Hepatocyte (in vitro differentiated cells): ENCODE results near the gene GATA5. TPM values are rescaled to one million over a fixed set of nuclear protein-coding genes. Genes with fewer than 3 reads are reported as not detected.

Experiments used
- DNase-seq: peaks from one replicate; pipeline ENCODE4 v3.0.0-alpha.2; 2016; ENCODE audit warnings: low spot score
- H2AFZ ChIP-seq: fragments of 200-600 bp; sonication (generic); 2 replicates; pipeline ENCODE4 v1.6.0; 2016; ENCODE audit warnings: antibody characterized with exemption, mild to moderate bottlenecking
- H3K27ac ChIP-seq: fragments of 200-600 bp; sonication (generic); 2 replicates; pipeline ENCODE4 v1.5.1; 2016; ENCODE audit warnings: mild to moderate bottlenecking
- H3K27me3 ChIP-seq: fragments of 200-600 bp; sonication (generic); 2 replicates; pipeline ENCODE4 v1.6.1; 2016
- H3K36me3 ChIP-seq: fragments of 200-600 bp; sonication (generic); replicated peaks from 2 replicates; pipeline ENCODE4 v1.5.1; 2016; ENCODE audit warnings: low read depth; ENCODE audit not compliant: insufficient read depth
- H3K4me1 ChIP-seq: fragments of 200-600 bp; sonication (generic); 2 replicates; pipeline ENCODE4 v1.5.1; 2016; ENCODE audit warnings: mild to moderate bottlenecking, moderate library complexity; ENCODE audit not compliant: insufficient read depth
- H3K4me2 ChIP-seq: fragments of 200-600 bp; sonication (generic); 2 replicates; pipeline ENCODE4 v1.6.0; 2016
- H3K4me3 ChIP-seq: fragments of 200-600 bp; sonication (generic); 2 replicates; pipeline ENCODE4 v1.5.1; 2016; ENCODE audit warnings: mild to moderate bottlenecking
- H3K79me2 ChIP-seq: fragments of 200-600 bp; sonication (generic); 2 replicates; pipeline ENCODE4 v1.6.0; 2017; ENCODE audit warnings: mild to moderate bottlenecking
- H3K9me2 ChIP-seq: fragments of 200-600 bp; sonication (generic); replicated peaks from 2 replicates; pipeline ENCODE4 v1.6.0; 2017; ENCODE audit warnings: mild to moderate bottlenecking; ENCODE audit not compliant: insufficient read depth
- H3K9me3 ChIP-seq: fragments of 200-600 bp; sonication (generic); 2 replicates; pipeline ENCODE4 v1.5.1; 2016; ENCODE audit warnings: low read depth, mild to moderate bottlenecking
- H4K20me1 ChIP-seq: fragments of 200-600 bp; sonication (generic); 2 replicates; pipeline ENCODE4 v1.6.0; 2016; ENCODE audit warnings: mild to moderate bottlenecking; ENCODE audit not compliant: insufficient read depth, poor library complexity, severe bottlenecking
- EZH2 ChIP-seq: fragments of 200-600 bp; sonication (generic); IDR thresholded peaks from 2 replicates; pipeline ENCODE4 v1.6.1; 2016; ENCODE audit warnings: antibody characterized with exemption, mild to moderate bottlenecking, borderline replicate concordance
- EZH2phosphoT487 ChIP-seq: fragments of 200-600 bp; sonication (generic); IDR thresholded peaks from one replicate; pipeline ENCODE4 v1.6.1; 2018; ENCODE audit warnings: antibody characterized with exemption, mild to moderate bottlenecking, low read depth, moderate library complexity; ENCODE audit not compliant: unreplicated experiment, severe bottlenecking
- WGBS: methylation state at CpG from one replicate; pipeline ENCODE4 v1.1.6; 2016; ENCODE audit warnings: low lambda C conversion rate; ENCODE audit errors: missing lambda C conversion rate; 5-methylcytosine and 5-hydroxymethylcytosine counted together
- polyA plus RNA-seq: library from polyadenylated mRNA; unstranded; fragments of >200 nt; fragmentation: Nextera tagmentation; extraction: Ambion mirVana; gene quantifications from 2 replicates; pipeline ENCODE4 v1.2.1, GENCODE V29; 2016
- total RNA-seq: library from RNA; depleted of rRNA; stranded (reverse); fragments of >200 nt; gene quantifications from 2 replicates; pipeline ENCODE4 v1.2.3, GENCODE V29; 2014
- TF ChIP-seq, protein P1 (sequence below): fragments of 200-600 bp; sonication (generic); IDR thresholded peaks from 2 replicates; pipeline ENCODE4 v1.5.1; 2016; ENCODE audit warnings: antibody characterized with exemption, mild to moderate bottlenecking; ENCODE audit not compliant: poor library complexity

Gene GATA5
- total and polyA plus RNA-seq, 2 experiments from 2014 or later: 28.7 to 53.6 TPM

DNA sequence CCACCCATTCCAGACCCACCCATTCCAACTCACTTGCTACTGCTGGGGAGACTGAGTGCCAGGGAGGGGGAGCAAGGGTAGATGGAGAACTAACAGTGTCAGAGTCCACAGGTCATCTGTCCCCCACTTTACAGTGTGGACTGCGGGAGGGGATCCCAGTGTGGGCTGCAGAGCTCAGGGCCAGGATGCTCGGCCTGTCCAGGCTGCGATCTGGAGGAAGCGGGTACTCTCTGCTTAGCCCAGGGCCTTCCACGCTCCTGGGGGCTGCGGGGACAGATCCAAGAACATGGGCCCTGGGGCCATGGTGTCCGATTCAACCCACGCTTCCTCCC lies 14.1 kb upstream of the GATA5 start:
- H3K9me2 ChIP-seq: no peaks in the 10 kb centered on the region
- H4K20me1 ChIP-seq: no peaks in the 10 kb centered on the region
- H3K9me3 ChIP-seq: no peaks in the 10 kb centered on the region
- WGBS: 91% methylated on average over 8 of the region's 8 CpGs
- H3K4me1 ChIP-seq: peaks cover 65% of the 10 kb centered on the region
- no peak for DNase-seq
- H3K27ac ChIP-seq: peak overlapping the region; percentile 98
- H3K4me3 ChIP-seq: no peak overlapping the region
- TF ChIP-seq EZH2 (no peak), EZH2phosphoT487 (no peak)
- TF ChIP-seq, protein P1, sequence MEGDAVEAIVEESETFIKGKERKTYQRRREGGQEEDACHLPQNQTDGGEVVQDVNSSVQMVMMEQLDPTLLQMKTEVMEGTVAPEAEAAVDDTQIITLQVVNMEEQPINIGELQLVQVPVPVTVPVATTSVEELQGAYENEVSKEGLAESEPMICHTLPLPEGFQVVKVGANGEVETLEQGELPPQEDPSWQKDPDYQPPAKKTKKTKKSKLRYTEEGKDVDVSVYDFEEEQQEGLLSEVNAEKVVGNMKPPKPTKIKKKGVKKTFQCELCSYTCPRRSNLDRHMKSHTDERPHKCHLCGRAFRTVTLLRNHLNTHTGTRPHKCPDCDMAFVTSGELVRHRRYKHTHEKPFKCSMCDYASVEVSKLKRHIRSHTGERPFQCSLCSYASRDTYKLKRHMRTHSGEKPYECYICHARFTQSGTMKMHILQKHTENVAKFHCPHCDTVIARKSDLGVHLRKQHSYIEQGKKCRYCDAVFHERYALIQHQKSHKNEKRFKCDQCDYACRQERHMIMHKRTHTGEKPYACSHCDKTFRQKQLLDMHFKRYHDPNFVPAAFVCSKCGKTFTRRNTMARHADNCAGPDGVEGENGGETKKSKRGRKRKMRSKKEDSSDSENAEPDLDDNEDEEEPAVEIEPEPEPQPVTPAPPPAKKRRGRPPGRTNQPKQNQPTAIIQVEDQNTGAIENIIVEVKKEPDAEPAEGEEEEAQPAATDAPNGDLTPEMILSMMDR: no peak
- no peaks in the 10 kb centered on the region for H3K27me3 ChIP-seq
- no peaks in the 10 kb centered on the region for H3K79me2 ChIP-seq
- H3K4me2 ChIP-seq: no peak overlapping the region
- no peak overlapping the region for H2AFZ ChIP-seq
- H3K36me3 ChIP-seq: no peaks in the 10 kb centered on the region

DNA sequence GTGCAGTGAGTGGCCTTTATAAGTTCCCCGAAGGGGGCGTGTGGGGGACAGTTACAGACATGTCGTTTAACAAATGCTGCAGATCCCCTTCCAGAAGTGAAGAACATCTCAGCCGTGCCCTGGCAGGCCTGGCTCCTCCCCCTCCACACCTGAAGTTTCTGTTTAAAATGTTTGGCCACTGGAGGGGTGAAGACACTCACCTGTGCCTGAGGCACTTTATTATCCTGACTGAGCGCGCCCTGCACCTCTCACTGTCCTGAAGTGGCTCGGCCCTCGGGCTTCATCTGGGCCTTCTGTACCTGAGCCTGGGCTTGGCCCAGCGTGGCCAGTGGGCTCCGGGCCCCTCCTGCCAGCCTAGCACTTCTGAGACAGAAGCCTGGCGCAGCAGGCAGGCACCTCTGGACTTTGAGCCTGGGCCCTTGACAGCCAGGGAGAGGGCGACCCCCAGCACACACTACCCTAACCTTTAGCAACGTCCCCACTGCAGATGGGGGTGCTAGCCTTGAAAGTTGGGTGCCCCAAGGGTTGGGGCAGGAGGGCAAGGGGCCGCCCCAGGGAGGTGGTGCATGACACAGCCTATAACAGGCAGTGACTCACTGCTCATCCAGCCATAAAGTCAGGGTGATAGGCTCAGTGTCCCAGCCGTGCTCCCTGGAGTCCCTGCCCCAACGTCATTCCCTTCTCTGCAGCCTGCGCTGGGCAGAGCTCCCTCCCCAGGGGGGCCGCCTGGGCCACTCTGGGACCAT lies 13.6 kb upstream of the GATA5 start:
- no peaks in the 10 kb centered on the region for H3K27me3 ChIP-seq
- H3K4me3 ChIP-seq: no peak overlapping the region
- H4K20me1 ChIP-seq: no peaks in the 10 kb centered on the region
- TF ChIP-seq EZH2 (no peak), EZH2phosphoT487 (no peak)
- TF ChIP-seq, protein P1: no peak
- H3K4me2 ChIP-seq: no peak overlapping the region
- H3K79me2 ChIP-seq: peaks cover 3% of the 10 kb centered on the region
- peak overlapping the region; percentile 98 for H3K27ac ChIP-seq
- no peak overlapping the region for H2AFZ ChIP-seq
- H3K36me3 ChIP-seq: no peaks in the 10 kb centered on the region
- peaks cover 65% of the 10 kb centered on the region for H3K4me1 ChIP-seq
- DNase-seq: peak; percentile 84
- no peaks in the 10 kb centered on the region for H3K9me3 ChIP-seq
- WGBS: 55% methylated on average over 18 of the region's 18 CpGs
- no peaks in the 10 kb centered on the region for H3K9me2 ChIP-seq

GRCh38 chr20:62488470-62488869 lies 12.7 kb upstream of the GATA5 start:
- H4K20me1 ChIP-seq: no peaks in the 10 kb centered on the region
- H3K79me2 ChIP-seq: peaks cover 12% of the 10 kb centered on the region
- peak overlapping the region; percentile 98 for H3K27ac ChIP-seq
- no peaks in the 10 kb centered on the region for H3K9me3 ChIP-seq
- no peak for TF ChIP-seq EZH2
- TF ChIP-seq, protein P1: no peak
- no peak for TF ChIP-seq EZH2phosphoT487
- no peak overlapping the region for H2AFZ ChIP-seq
- H3K9me2 ChIP-seq: no peaks in the 10 kb centered on the region
- no peak for DNase-seq
- H3K4me2 ChIP-seq: no peak overlapping the region
- H3K27me3 ChIP-seq: no peaks in the 10 kb centered on the region
- peaks cover 66% of the 10 kb centered on the region for H3K4me1 ChIP-seq
- WGBS: 76% methylated on average over 3 of the region's 3 CpGs
- no peaks in the 10 kb centered on the region for H3K36me3 ChIP-seq
- no peak overlapping the region for H3K4me3 ChIP-seq
